CD14-positive monocyte (primary cell): ENCODE data around the gene DUSP8. TPM values are rescaled to one million over a fixed set of nuclear protein-coding genes. Genes with fewer than 3 reads are reported as not detected.

Source experiments
- DNase-seq, 3 donors: peaks; one replicate each; pipeline ENCODE4 v3.0.0-alpha.2; 2011 to 2022
- H2AFZ ChIP-seq: 2 replicates; pipeline ENCODE4 v1.6.0; 2012; ENCODE audit warnings: mild to moderate bottlenecking, low read depth, low read length, inconsistent platforms; ENCODE audit not compliant: insufficient read depth, poor library complexity, severe bottlenecking
- H3K27ac ChIP-seq, 2 donors: 1 replicate in 1 of 2; 2 replicates in 1 of 2; pipeline ENCODE4 v1.5.1; 2012 to 2013; ENCODE audit warnings: low read length in 2 of 2, control low read depth in 1 of 2, inconsistent platforms in 1 of 2, low read depth in 1 of 2, mild to moderate bottlenecking in 1 of 2
- H3K27me3 ChIP-seq, 2 donors: one replicate each; pipeline versions ENCODE4 v1.6.0 to v1.6.1; 2011 to 2013; ENCODE audit warnings: low read length in 2 of 2; ENCODE audit not compliant: control insufficient read depth in 2 of 2, insufficient read depth in 2 of 2
- H3K36me3 ChIP-seq, 2 donors: replicated peaks in 1 of 2; 1 replicate in 1 of 2; 2 replicates in 1 of 2; pipeline versions ENCODE4 v1.5.1 to v1.6.1; 2012 to 2013; ENCODE audit warnings: low read length in 2 of 2, control low read depth in 1 of 2, inconsistent platforms in 1 of 2, mild to moderate bottlenecking in 1 of 2; ENCODE audit not compliant: insufficient read depth in 2 of 2, control insufficient read depth in 1 of 2
- H3K4me1 ChIP-seq, 2 donors: 1 replicate in 1 of 2; 2 replicates in 1 of 2; pipeline versions ENCODE4 v1.5.1 to v1.6.1; 2012 to 2013; ENCODE audit warnings: low read length in 2 of 2, control low read depth in 1 of 2, inconsistent platforms in 1 of 2, mild to moderate bottlenecking in 1 of 2, moderate library complexity in 1 of 2; ENCODE audit not compliant: insufficient read depth in 2 of 2, control insufficient read depth in 1 of 2
- H3K4me2 ChIP-seq: replicated peaks from 2 replicates; pipeline ENCODE3; 2012; ENCODE audit warnings: low read length, moderate library complexity, mild to moderate bottlenecking; ENCODE audit not compliant: poor library complexity, severe bottlenecking; ENCODE audit errors: extremely low read depth
- H3K4me3 ChIP-seq, 3 experiments: fragments of 200-600 bp in 1 of 3; sonication (generic) in 1 of 3; replicated peaks in 1 of 3; 1 replicate in 2 of 3; 2 replicates in 1 of 3; pipeline ENCODE4 v1.5.1; 2011 to 2013; ENCODE audit warnings: low read length in 3 of 3, mild to moderate bottlenecking in 3 of 3, control low read depth in 2 of 3, low read depth in 2 of 3, inconsistent platforms in 1 of 3, moderate library complexity in 1 of 3
- H3K79me2 ChIP-seq: 2 replicates; pipeline ENCODE4 v1.6.0; 2012; ENCODE audit warnings: mild to moderate bottlenecking, control low read depth, inconsistent platforms, low read length, moderate library complexity; ENCODE audit not compliant: insufficient read depth
- H3K9ac ChIP-seq: 2 replicates; pipeline ENCODE4 v1.6.0; 2017; ENCODE audit warnings: low read length, mild to moderate bottlenecking; ENCODE audit not compliant: insufficient read depth, poor library complexity, severe bottlenecking
- H3K9me3 ChIP-seq, 2 donors: replicated peaks in 1 of 2; 1 replicate in 1 of 2; 2 replicates in 1 of 2; pipeline versions ENCODE4 v1.5.1 to v1.6.1; 2012 to 2013; ENCODE audit warnings: low read length in 2 of 2, control low read depth in 1 of 2; ENCODE audit not compliant: control insufficient read depth in 1 of 2, insufficient read depth in 1 of 2
- H4K20me1 ChIP-seq: 2 replicates; pipeline ENCODE4 v1.6.0; 2012; ENCODE audit warnings: mild to moderate bottlenecking, low read length, control low read depth, moderate library complexity; ENCODE audit not compliant: insufficient read depth
- H3K27ac Mint-ChIP-seq, 7 donors: one replicate each; pipeline ENCODE4 v1.8.0; 2020; ENCODE audit warnings: mild to moderate bottlenecking in 7 of 7, mixed read lengths in 7 of 7, moderate library complexity in 6 of 7, inconsistent platforms in 2 of 7
- H3K27me3 Mint-ChIP-seq, 3 donors: one replicate each; pipeline ENCODE4 v1.8.0; 2021 to 2022; ENCODE audit warnings: low read depth in 3 of 3, mild to moderate bottlenecking in 3 of 3, mixed read lengths in 3 of 3, moderate library complexity in 3 of 3, inconsistent platforms in 1 of 3
- H3K36me3 Mint-ChIP-seq, 2 donors: one replicate each; pipeline ENCODE4 v1.8.0; 2020; ENCODE audit warnings: mixed read lengths in 2 of 2, inconsistent platforms in 1 of 2, mild to moderate bottlenecking in 1 of 2
- H3K4me1 Mint-ChIP-seq: one replicate; pipeline ENCODE4 v1.8.0; 2020; ENCODE audit warnings: mild to moderate bottlenecking, mixed read lengths
- H3K4me3 Mint-ChIP-seq, 2 donors: one replicate each; pipeline ENCODE4 v1.8.0; 2020; ENCODE audit warnings: mild to moderate bottlenecking in 2 of 2, mixed read lengths in 2 of 2, moderate library complexity in 1 of 2
- H3K9me3 Mint-ChIP-seq, 7 donors: one replicate each; pipeline ENCODE4 v1.8.0; 2020 to 2022; ENCODE audit warnings: mixed read lengths in 7 of 7, mild to moderate bottlenecking in 6 of 7, moderate library complexity in 6 of 7, inconsistent platforms in 2 of 7
- CTCF ChIP-seq: fragments of 200-600 bp; IDR thresholded peaks from one replicate; pipeline ENCODE4 v1.8.0; 2022; ENCODE audit warnings: antibody characterized with exemption, mild to moderate bottlenecking
- WGBS: methylation state at CpG from one replicate; pipeline ENCODE4 v1.1.5; 2013; ENCODE audit warnings: missing lambda C conversion rate; ENCODE audit not compliant: insufficient coverage; 5-methylcytosine and 5-hydroxymethylcytosine counted together
- intact Hi-C, 2 donors: fragments of 100-400 bp; cut with micrococcal nuclease; formaldehyde crosslinking; loops; one replicate each; pipeline versions ENCODE4 v1.15.0 to v1.15.1; 2023
- polyA plus RNA-seq, 3 donors: library from polyadenylated mRNA; depleted of rRNA in 1 of 3; unstranded in 2 of 3; stranded (reverse) in 1 of 3; fragments of 300-500 nt in 2 of 3; fragments of >200 nt in 1 of 3; fragmentation: Illumina TruSeq in 2 of 3; gene quantifications; 1 replicate in 2 of 3; 2 replicates in 1 of 3; pipeline ENCODE4 v1.2.3, GENCODE V29; 2012 to 2021

The DUSP8 gene
- polyA plus RNA-seq, 3 donors = 0.61 TPM; not detected in 2

GRCh38 chr11:1538153-1538552, 33.9 kb downstream of the DUSP8 start:
- Histone ChIP-seq H3K4me2 (no peak overlapping the region), H3K4me1 (no peaks in the 10 kb centered on the region), H3K79me2 (peaks cover 44% of the 10 kb centered on the region), H3K36me3 (peaks cover 9 to 26% of the 10 kb centered on the region in 2 donors), H3K9me3 (peaks cover 0 to 2% of the 10 kb centered on the region in 2 donors), H3K9ac (no peak overlapping the region), H3K27me3 (peaks cover 0 to 8% of the 10 kb centered on the region in 2 donors), H3K27ac (no peak overlapping the region), H2AFZ (no peak overlapping the region), H3K4me3 (no peak overlapping the region), H4K20me1 (peaks cover 45% of the 10 kb centered on the region)
- DNase-seq = no peak
- H3K27ac Mint-ChIP-seq = no peak overlapping the region
- H3K9me3 Mint-ChIP-seq = peaks cover 0 to 6% (median 2%) of the 10 kb centered on the region in 7 donors
- H3K4me3 Mint-ChIP-seq = no peak overlapping the region
- H3K4me1 Mint-ChIP-seq = no peaks in the 10 kb centered on the region
- WGBS = no CpG with 5 or more reads among the region's 5 CpGs
- H3K27me3 Mint-ChIP-seq = peaks cover 18 to 30% (median 22%) of the 10 kb centered on the region in 3 donors
- no peak for TF ChIP-seq CTCF
- intact Hi-C loops = no loop called here
- peaks cover 14 to 25% of the 10 kb centered on the region in 2 donors for H3K36me3 Mint-ChIP-seq

- Mint-ChIP-seq H3K4me3 (no peak overlapping the region), H3K9me3 (peaks cover 0 to 6% (median 2%) of the 10 kb centered on the region in 7 donors), H3K27me3 (peaks cover 15 to 26% (median 22%) of the 10 kb centered on the region in 3 donors), H3K27ac (no peak overlapping the region), H3K4me1 (peaks cover 2% of the 10 kb centered on the region), H3K36me3 (peaks cover 26 to 44% of the 10 kb centered on the region in 2 donors)
- H3K4me1 ChIP-seq = no peaks in the 10 kb centered on the region
- H3K27me3 ChIP-seq = peaks cover 0 to 6% of the 10 kb centered on the region in 2 donors
- H4K20me1 ChIP-seq = peaks cover 64% of the 10 kb centered on the region
- H3K9me3 ChIP-seq = peaks cover 0 to 2% of the 10 kb centered on the region in 2 donors
- H3K4me3 ChIP-seq = no peak overlapping the region
- H3K79me2 ChIP-seq = peaks cover 63% of the 10 kb centered on the region
- H2AFZ ChIP-seq = no peak overlapping the region
- no peak for TF ChIP-seq CTCF
- H3K36me3 ChIP-seq = peaks cover 21 to 40% of the 10 kb centered on the region in 2 donors
- H3K9ac ChIP-seq = no peak overlapping the region
- 99% methylated on average over 11 of the region's 16 CpGs for WGBS
- H3K4me2 ChIP-seq = no peak overlapping the region
- intact Hi-C loops = no loop called here
- no peak for DNase-seq
- H3K27ac ChIP-seq = no peak overlapping the region
These were observed 35.8 kb downstream of the DUSP8 start for GRCh38 chr11:1536065-1536843.
